HL-60/S4 (cell line): Measurements from ENCODE around the gene ANXA8L1.
"Not testable (repeated sequence)": the region's sequence is repeated elsewhere in the genome, so short reads cannot be mapped to it uniquely, and the experiment has no call there.

Source experiments
- in situ Hi-C: fragments of 300-500 bp; cut with MboI; formaldehyde crosslinking; loops from 2 replicates; pipeline ENCODE4 v1.14.3; 2022; ENCODE audit warnings: low sequenced_read_pairs

Gene ANXA8L1, protein sequence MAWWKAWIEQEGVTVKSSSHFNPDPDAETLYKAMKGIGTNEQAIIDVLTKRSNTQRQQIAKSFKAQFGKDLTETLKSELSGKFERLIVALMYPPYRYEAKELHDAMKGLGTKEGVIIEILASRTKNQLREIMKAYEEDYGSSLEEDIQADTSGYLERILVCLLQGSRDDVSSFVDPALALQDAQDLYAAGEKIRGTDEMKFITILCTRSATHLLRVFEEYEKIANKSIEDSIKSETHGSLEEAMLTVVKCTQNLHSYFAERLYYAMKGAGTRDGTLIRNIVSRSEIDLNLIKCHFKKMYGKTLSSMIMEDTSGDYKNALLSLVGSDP

DNA sequence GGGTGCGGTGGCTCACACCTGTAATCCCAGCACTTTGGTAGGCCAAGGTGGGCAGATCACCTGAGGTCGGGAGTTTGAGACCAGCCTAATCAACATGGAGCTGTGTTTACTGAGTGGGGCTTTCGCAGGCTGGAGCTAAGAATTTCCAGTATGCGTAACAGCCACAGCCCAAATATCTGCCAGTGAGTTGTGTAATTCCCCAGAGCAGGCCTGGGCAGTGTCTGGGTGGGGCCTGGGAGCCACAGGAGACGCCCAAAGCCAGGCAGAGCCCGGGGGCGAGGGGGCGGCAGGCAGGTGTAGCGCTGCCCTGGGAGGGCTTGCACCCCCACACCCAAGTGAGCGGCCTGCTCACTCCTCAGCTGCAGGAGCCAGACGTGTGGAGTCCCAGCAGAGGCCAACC lies at the start of gene ANXA8L1:
TSS of gene ANXA8L1 (plus strand) at position 371 of the 400 bp plus-strand sequence. CDS start 76 bp downstream, outside the sequence.
- in situ Hi-C loops: not testable (repeated sequence)

DNA sequence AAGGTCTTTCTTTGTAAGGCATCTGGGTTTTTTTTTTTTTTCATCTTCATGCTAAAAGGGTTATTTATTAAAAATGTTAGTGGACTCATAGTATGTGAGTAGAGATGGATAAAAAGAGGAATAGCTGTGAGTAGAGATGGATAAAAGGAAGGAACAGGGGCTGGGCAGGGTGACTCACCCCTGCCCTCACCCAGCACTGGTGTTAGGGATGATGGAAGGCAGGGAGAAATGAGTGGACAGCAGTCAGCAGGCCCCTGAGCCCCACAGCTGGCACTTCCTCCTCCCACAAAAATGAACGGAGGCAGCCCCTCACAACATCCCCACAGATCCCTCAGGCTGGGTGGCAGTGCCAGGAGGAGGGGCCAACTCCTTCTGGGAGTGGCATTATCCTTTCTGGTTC lies 49.5 kb upstream of the ANXA8L1 start:
- in situ Hi-C loops: no loop called here

DNA sequence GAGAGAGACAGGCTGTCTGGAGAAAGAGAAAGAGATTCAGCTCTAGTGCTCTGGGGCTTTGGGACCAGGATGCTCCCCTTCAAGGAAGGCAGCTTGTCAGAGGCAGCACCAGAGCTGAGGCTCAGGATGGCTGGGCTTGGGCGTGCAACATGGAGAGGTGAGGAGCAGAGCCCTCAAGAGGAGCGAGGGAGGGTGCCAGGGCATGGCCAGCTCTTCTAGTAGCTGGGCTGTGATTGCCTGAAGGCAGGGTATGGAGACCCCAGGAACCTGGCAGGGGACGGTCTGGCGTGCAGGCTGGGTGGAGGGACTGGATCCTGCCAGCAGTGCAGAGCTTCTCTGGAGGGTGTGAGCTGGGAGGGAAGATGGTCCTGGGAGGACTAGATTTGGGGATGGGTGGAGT lies 48.6 kb upstream of the ANXA8L1 start:
- in situ Hi-C loops: no loop called here

DNA sequence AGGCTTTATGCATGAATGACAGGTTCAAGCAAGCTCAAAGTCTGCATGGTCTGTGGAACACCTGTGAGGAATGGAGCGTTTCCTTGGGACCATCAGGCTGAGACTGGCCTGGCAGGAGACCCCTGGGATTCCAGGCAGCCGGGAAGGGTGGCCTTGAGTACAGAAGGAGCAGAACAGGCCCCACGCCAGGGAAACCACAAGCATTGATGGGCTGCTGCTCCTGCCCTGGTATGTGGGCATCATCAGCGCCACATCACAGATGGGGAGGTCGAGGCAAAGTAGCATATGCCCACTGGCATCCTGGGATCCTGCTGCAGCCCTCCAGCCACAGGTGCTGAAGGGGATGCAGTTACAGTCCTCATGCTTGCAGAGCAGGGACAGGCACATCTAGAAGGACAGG lies 47.9 kb upstream of the ANXA8L1 start:
- in situ Hi-C loops: no loop called here

DNA sequence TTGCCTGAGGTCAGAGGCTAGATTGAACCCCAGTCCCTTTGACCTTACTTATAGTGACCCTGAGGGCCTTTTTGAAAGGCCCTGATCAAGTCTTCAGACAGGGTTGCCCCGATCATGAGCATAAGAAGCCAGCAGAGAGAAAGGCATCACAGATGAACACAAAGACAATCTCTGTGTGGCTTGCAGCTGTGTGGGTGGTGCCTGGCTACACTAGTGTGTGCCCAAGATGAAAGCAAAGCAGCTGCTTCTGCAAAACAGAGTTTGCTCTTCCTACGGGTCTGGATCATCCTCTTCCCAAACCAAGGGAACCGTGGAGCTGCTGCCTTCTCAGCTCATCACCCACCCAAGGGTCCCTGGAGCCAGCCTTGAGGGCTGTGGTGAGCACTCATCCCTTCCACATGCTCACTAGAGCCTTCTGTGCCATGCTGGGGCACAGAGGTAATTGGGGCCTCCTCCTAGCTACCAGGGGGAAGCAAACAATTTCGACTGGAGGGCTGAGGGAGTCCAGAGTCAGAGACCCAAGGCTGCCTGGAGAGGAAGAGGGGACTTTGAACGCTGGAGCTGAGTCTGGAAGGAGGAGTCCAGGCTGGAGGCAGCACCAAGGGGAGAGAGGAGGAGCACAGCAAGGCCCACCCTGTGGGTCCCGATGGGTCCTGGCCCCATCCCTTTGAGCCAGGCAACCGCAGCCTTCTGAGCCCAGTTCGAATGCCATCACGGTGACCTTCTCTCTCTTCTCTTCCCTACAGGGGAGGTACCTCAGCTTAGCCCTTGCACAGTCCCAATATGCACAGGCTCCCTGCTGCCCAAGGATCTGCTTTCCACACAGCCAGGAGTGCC lies 46.5 kb upstream of the ANXA8L1 start:
- in situ Hi-C loops: no loop called here

DNA sequence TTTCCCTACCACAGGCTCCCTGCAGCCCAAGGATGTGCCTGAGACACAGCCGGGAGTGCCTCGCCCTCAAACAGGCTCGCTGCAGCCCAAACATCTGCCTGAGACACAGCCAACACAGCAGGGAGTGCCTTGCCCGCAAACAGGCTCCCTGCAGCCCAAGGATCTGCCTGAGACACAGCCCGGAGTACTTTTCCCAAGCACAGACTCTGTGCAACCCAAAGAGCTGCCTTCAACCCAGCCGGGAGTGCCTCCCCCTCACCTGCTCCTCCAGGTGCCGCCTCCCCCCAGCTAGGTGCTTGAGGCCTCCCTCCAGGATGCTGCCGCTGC lies 45.9 kb upstream of the ANXA8L1 start:
- in situ Hi-C loops: no loop called here

DNA sequence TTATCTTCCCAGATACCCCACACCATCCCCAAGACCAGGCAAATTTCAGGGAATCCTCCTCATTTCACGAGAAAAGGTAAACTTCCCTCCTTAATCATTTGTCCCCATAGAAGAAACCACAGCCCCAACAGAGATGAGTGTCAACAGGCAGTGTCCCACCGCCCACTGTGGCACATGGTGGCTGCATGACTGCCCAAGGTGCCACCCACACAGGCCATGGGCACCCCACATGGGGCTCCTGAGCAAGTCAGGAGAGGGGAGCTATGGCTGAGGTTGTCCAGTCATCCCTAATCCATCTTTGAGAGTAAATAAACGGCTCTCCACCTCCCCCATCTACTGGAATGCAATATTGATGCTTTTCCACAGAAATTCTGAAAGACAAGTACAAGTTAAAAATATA lies 44.7 kb upstream of the ANXA8L1 start:
- in situ Hi-C loops: no loop called here

DNA sequence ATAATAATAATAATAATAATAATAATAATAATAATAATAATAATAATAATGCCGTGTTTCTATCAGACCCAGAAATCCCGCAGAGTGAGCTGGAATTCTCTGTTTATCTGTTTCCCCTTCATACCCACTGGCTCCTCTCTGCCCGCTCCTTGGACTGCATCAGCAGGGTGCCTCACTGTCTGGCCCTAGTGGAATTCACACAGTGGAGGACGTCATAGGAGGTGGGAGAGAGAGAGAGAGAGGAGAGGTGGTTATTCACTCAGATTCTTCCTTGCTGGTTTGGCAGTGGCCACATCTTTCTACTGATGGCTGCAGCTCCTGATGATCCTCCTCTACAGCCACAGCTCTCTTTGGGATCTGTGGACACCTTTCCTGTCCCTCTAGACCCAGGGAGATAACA lies 10.1 kb upstream of the ANXA8L1 start:
- in situ Hi-C loops: not testable (repeated sequence)

DNA sequence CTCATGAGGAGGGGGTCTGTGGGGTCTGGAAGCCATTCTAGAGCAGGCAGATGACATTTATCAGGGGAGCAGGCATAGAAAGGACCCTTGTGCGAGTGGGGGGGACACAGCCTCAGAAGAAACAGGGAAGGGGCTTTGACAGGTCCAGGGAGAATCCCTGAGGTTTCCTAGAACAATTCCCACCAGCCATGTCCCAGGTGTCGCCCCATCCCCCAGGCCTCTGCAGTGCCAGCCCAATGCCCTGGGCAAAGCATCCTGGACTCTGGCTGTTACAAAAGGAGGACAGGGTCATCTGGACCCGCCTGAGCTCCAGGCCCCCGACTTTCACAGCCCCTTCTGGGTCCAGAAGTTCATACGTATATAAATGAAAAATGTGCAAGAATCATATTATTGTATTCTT lies 8.4 kb upstream of the ANXA8L1 start:
- in situ Hi-C loops: not testable (repeated sequence)

DNA sequence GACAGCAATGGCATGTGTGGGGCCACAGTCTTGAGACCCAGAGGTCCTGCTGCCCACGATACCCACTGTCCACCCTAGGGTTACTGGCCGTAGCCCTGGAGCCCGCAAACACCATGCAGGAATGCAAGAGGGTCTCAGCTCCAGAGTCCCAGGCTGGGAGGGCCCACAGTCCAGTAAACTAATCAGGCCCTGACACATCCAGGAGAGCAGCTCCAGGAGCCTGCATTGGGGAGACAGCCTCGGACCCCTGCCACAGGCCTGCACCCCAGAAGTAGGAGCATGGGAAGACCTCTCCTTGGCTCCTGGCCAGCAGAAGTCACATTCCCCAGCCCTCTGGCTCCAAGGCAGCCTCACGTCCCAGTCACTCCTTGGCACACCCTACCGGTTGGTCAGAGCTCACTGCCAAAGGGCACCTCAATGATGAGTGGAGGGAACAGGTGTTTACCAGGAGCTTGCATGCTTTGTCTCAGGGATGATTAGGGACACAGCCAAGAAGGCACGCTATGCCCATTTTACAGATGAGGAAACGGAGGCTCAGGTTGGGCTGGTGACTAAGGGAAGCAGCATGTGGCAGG lies 7.8 kb upstream of the ANXA8L1 start:
- in situ Hi-C loops: not testable (repeated sequence)

DNA sequence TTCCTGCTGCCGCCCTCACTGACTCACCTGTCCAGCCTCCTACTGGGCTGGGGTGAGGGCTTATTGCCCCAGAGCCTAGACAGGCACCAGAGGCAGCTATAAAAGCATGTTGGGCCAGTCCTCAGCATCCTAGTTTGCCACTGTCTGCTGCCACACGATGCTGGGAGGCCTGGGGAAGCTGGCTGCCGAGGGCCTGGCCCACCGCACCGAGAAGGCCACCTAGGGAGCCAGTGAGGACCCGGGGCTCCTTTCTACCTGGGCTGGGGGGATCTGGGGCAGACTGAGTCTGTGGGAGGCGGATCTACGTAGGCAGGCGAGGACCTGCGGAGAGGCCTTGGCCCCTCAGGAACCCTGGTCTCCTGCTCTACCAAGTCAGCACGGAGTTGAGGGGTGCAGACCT lies 6.6 kb upstream of the ANXA8L1 start:
- in situ Hi-C loops: not testable (repeated sequence)

DNA sequence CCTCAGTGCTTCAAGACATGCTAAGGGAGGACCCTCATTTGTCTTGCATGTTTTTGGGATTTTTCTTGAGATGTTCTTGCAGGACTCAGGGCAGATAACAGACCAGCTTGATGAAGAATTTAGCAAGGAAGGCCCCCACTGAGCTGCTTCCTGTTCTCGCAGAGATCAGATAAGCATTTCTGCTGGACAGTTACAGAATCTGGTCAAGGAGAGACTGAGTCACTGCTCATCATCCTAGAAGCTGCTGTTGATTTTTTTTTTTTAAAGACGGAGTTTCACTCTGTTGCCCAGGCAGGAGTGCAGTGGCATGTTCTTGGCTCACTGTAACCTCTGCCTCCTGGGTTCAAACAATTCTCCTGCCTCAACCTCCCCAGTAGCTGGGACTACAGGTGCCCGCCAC lies 1.2 kb upstream of the ANXA8L1 start:
- in situ Hi-C loops: not testable (repeated sequence)

DNA sequence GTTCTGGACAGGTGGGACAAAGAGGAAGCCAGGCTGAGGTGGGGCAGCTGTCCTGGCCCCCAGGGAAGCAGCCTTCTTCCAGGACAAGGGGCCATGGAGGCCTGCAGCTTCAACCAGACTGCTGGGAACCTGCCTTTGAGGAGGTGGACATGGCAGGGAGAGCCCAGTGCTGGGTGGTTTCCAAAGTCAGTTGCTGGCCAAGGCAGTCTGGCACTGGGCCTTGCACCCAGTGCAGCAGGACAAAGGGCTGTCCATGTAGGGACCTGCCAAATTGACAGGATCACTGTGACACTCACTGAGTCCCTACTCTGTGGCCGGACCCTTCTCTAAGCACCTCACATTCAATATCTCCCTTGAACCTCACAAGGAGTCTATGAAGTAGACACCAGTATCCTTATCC lies 1.4 kb downstream of the ANXA8L1 start:
- in situ Hi-C loops: not testable (repeated sequence)

DNA sequence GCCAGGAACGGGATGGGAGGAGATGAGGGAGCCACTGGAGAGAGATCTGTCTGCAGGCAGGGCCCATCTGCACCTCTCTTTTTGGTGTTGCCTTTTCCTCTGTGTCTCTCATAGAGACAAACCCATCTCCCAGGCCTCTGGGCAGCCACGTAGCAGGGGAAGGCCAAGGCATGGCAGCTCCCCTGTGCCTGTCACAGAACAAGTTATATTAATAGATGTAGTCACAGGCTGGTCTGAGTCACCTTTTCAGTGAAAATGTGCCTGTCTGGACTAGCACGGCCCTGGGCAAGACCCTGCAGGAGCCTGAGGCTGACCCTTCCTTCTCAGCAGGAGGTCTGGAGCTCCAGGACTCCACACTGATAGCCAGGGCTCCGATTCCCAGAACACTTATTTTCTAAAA lies 2.1 kb downstream of the ANXA8L1 start:
- in situ Hi-C loops: not testable (repeated sequence)

DNA sequence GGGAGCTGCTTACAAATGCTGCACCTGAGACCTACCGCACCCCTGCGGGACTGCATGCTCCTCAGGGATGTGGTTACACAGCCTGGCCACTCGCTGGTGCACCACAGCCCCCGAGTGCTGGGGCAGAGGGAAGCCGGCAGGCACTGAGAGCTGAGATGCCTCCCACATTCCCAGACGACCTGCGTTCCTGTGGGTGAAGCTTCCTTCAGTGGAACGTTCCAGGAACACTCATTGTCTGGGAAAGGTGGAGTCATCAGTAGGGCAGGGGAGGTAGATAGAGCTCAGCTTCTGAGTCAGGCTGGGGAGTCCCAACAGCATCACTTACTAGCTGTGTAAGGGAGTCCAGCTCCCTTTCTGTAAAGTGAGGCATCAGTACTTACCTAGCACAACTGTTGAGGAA lies 2.5 kb downstream of the ANXA8L1 start:
- in situ Hi-C loops: not testable (repeated sequence)

DNA sequence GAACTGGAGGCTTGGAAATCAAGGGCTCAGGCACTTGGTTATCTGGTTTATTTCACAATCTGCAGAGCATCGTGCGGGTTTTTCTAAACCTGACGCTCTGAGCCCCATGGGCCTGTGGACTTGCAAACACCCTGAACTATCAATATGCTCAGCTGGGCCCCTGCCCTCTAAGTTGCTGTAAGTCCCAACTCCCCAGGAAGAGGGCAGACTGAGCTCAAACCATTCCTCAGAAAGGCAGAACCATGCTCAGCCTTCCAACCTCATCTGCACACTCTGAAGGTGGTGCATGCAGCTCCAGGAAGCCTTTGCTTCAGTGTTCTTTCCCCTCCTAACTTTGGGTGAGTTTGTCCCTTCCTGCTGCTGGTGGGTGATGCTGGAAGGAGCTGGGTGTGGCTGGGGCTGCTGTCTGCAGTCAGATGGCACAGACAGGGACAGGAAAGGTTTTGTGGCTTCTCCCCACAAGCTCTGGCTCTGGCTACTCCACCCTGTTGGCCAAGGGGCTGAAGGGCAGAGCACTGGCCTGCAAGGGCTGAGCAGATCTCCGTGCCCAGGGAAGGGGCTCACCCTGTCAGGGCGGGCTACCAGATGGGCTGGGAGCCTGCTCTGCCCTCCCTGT lies 3.8 kb downstream of the ANXA8L1 start:
- in situ Hi-C loops: not testable (repeated sequence)

DNA sequence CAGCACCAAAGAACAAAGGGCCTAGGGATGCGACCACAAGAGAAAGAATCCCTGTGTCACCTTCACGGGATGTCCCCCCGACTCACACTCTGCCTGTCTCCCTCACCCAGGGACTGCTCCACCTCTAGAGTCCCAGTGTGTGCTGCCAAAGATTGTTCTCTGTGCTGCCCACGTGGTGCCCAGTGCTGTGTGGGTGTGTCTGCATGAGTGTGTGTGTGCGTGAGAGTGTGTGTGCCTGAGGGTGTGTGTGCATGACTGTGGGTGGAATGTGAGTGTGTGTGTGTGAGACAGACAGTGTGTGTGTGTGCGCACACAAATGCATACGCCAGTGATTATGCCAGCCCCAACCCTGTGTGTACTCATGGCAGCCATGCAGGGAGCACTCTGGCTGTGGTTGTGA lies 10.3 kb downstream of the ANXA8L1 start:
- in situ Hi-C loops: not testable (repeated sequence)

DNA sequence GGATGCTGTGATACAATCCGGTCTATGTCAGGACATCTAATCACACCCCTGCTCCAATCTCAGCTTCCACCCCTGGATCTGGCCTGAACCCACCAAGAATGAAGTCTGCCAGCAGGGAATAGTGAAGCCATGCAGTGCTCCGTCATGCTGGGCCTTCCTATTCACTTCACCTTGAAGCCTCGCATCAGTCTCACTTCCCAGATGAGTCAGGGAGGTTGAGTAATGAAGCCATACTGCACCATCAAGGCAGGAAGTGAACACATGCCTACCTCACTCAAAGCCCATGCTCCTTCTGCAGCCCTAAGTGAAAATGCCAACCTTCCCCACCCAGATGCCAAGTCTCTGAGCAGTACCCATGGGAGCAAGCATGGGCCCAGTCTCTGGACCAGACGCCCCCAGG lies 11.1 kb downstream of the ANXA8L1 start:
- in situ Hi-C loops: not testable (repeated sequence)

DNA sequence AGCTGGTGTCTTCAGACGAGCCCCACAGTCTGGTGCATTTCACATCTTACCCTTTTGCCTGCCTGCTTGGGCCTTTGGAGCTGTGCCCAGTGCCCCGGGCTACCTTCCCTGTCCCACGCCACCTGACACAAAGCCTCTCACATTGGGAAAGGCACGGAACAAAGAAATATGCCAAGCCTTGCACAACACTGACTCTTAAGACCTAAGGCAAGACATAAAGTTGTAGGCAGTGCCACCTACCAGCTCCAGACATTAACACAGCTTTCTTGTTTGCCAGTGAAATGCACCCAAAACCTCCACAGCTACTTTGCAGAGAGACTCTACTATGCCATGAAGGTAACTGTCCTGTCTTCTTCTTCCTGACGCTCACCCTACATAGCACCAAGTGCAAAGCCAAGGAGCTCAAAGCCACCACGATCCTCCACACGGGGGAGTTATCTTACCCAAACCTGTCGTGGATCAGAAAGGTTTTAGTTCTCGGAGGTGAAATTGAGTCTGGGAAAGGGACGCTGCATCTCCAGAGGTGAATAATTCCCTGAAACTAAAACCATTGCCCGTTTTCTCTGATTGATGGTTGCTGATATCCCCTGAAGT lies 11.8 kb downstream of the ANXA8L1 start:
- in situ Hi-C loops: not testable (repeated sequence)

DNA sequence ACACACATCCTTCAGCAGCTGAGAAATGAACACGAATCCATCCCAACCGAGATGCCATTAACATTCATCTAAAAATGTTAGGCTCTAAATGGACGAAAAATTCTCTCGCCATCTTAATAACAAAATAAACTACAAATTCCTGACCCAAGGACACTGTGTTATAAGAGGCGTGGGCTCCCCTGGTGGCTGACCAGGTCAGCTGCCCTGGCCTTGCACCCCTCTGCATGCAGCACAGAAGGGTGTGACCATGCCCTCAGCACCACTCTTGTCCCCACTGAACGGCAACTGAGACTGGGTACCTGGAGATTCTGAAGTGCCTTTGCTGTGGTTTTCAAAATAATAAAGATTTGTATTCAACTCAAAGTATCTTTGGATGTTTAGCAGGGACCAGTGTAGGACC lies 15.8 kb downstream of the ANXA8L1 start:
- in situ Hi-C loops: not testable (repeated sequence)
